Astrocyte (in vitro differentiated cells and primary cell): ENCODE data around the gene GET4. TPM values are rescaled to one million over a fixed set of nuclear protein-coding genes. Genes with fewer than 3 reads are reported as not detected.

ENCODE experiments used
- DNase-seq: peaks from one replicate; pipeline ENCODE4 v3.0.0-alpha.2; 2010; ENCODE audit warnings: low read depth
- FAIRE-seq: peaks from 2 replicates; lab custom pipeline; 2011; peaks lifted over from hg19 to GRCh38; lab: Jason Lieb, UNC
- H2AFZ ChIP-seq: 2 replicates; pipeline ENCODE4 v1.6.0; 2012; ENCODE audit warnings: low read depth, low read length, inconsistent platforms
- H3K27ac ChIP-seq: 2 replicates; pipeline ENCODE4 v1.5.1; 2011; ENCODE audit warnings: low read depth, low read length, inconsistent platforms
- H3K27me3 ChIP-seq: 2 replicates; pipeline ENCODE4 v1.6.0; 2011; ENCODE audit warnings: low read length, inconsistent platforms; ENCODE audit not compliant: insufficient read depth
- H3K36me3 ChIP-seq: 2 replicates; pipeline ENCODE4 v1.5.1; 2011; ENCODE audit warnings: low read length, inconsistent platforms; ENCODE audit not compliant: insufficient read depth
- H3K4me1 ChIP-seq: 2 replicates; pipeline ENCODE4 v1.5.1; 2011; ENCODE audit warnings: low read length, inconsistent platforms; ENCODE audit not compliant: insufficient read depth
- H3K4me2 ChIP-seq: 2 replicates; pipeline ENCODE4 v1.6.0; 2012; ENCODE audit warnings: low read length, inconsistent platforms
- H3K4me3 ChIP-seq: 2 replicates; pipeline ENCODE4 v1.5.1; 2011; ENCODE audit warnings: low read depth, mild to moderate bottlenecking, low read length, inconsistent platforms; ENCODE audit not compliant: insufficient read depth
- H3K79me2 ChIP-seq: 2 replicates; pipeline ENCODE4 v1.6.0; 2012; ENCODE audit warnings: mild to moderate bottlenecking, low read length, inconsistent platforms; ENCODE audit not compliant: insufficient read depth
- H3K9ac ChIP-seq: 2 replicates; pipeline ENCODE4 v1.6.0; 2012; ENCODE audit warnings: mild to moderate bottlenecking, low read length, inconsistent platforms
- H3K9me3 ChIP-seq: 2 replicates; pipeline ENCODE4 v1.5.1; 2012; ENCODE audit warnings: low read depth, mild to moderate bottlenecking, low read length, inconsistent platforms; ENCODE audit not compliant: insufficient read depth
- H4K20me1 ChIP-seq: 2 replicates; pipeline ENCODE4 v1.6.0; 2012; ENCODE audit warnings: low read length, inconsistent platforms; ENCODE audit not compliant: insufficient read depth
- H3K27ac Mint-ChIP-seq: one replicate; pipeline ENCODE4 v1.8.0; 2021; ENCODE audit warnings: mild to moderate bottlenecking, mixed read lengths; ENCODE audit not compliant: unreplicated experiment
- H3K27me3 Mint-ChIP-seq: one replicate; pipeline ENCODE4 v1.8.0; 2021; ENCODE audit warnings: low read depth, mixed read lengths; ENCODE audit not compliant: unreplicated experiment
- H3K36me3 Mint-ChIP-seq: one replicate; pipeline ENCODE4 v1.8.0; 2021; ENCODE audit warnings: low read depth, mixed read lengths; ENCODE audit not compliant: unreplicated experiment
- H3K4me1 Mint-ChIP-seq: one replicate; pipeline ENCODE4 v1.8.0; 2021; ENCODE audit warnings: low read depth, mixed read lengths; ENCODE audit not compliant: unreplicated experiment
- H3K4me3 Mint-ChIP-seq: one replicate; pipeline ENCODE4 v1.8.0; 2021; ENCODE audit warnings: mild to moderate bottlenecking, moderate library complexity, mixed read lengths; ENCODE audit not compliant: unreplicated experiment
- H3K9me3 Mint-ChIP-seq: one replicate; pipeline ENCODE4 v1.8.0; 2021; ENCODE audit warnings: mild to moderate bottlenecking, mixed read lengths; ENCODE audit not compliant: unreplicated experiment
- EZH2 ChIP-seq: IDR thresholded peaks from 2 replicates; pipeline ENCODE4 v1.6.1; 2012; ENCODE audit warnings: mild to moderate bottlenecking, low read length, inconsistent platforms; ENCODE audit not compliant: insufficient read depth
- total RNA-seq: library from RNA; stranded (reverse); gene quantifications from 2 replicates; pipeline ENCODE4 v1.2.1, GENCODE V29; 2021
- TF ChIP-seq, protein P1 (sequence below): IDR thresholded peaks from 2 replicates; pipeline ENCODE4 v1.5.1; 2011; ENCODE audit warnings: low read depth, mild to moderate bottlenecking, inconsistent platforms, low read length, moderate library complexity; ENCODE audit not compliant: insufficient read depth

GET4 gene
- total RNA-seq, 1 donor from 2014 or later: 43.0 TPM

- Histone ChIP-seq H3K79me2 (no peaks in the 10 kb centered on the region), H4K20me1 (no peaks in the 10 kb centered on the region), H3K36me3 (no peaks in the 10 kb centered on the region), H3K4me3 (no peak overlapping the region), H3K4me2 (no peak overlapping the region), H3K27ac (no peak overlapping the region), H2AFZ (no peak overlapping the region), H3K9ac (no peak overlapping the region), H3K9me3 (no peaks in the 10 kb centered on the region), H3K4me1 (peaks cover 20% of the 10 kb centered on the region), H3K27me3 (peaks cover 4% of the 10 kb centered on the region)
- H3K27me3 Mint-ChIP-seq: peaks cover 18% of the 10 kb centered on the region
- H3K4me3 Mint-ChIP-seq: no peak overlapping the region
- no peak overlapping the region for H3K27ac Mint-ChIP-seq
- no peak for TF ChIP-seq EZH2
- TF ChIP-seq, protein P1, sequence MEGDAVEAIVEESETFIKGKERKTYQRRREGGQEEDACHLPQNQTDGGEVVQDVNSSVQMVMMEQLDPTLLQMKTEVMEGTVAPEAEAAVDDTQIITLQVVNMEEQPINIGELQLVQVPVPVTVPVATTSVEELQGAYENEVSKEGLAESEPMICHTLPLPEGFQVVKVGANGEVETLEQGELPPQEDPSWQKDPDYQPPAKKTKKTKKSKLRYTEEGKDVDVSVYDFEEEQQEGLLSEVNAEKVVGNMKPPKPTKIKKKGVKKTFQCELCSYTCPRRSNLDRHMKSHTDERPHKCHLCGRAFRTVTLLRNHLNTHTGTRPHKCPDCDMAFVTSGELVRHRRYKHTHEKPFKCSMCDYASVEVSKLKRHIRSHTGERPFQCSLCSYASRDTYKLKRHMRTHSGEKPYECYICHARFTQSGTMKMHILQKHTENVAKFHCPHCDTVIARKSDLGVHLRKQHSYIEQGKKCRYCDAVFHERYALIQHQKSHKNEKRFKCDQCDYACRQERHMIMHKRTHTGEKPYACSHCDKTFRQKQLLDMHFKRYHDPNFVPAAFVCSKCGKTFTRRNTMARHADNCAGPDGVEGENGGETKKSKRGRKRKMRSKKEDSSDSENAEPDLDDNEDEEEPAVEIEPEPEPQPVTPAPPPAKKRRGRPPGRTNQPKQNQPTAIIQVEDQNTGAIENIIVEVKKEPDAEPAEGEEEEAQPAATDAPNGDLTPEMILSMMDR: no peak
- no peak for DNase-seq
- H3K36me3 Mint-ChIP-seq: no peaks in the 10 kb centered on the region
- peaks cover 13% of the 10 kb centered on the region for H3K4me1 Mint-ChIP-seq
- FAIRE-seq: no peak
- H3K9me3 Mint-ChIP-seq: peaks cover 1% of the 10 kb centered on the region
These were observed 43.6 kb downstream of the GET4 start for GRCh38 chr7:919924-920341.

DNA sequence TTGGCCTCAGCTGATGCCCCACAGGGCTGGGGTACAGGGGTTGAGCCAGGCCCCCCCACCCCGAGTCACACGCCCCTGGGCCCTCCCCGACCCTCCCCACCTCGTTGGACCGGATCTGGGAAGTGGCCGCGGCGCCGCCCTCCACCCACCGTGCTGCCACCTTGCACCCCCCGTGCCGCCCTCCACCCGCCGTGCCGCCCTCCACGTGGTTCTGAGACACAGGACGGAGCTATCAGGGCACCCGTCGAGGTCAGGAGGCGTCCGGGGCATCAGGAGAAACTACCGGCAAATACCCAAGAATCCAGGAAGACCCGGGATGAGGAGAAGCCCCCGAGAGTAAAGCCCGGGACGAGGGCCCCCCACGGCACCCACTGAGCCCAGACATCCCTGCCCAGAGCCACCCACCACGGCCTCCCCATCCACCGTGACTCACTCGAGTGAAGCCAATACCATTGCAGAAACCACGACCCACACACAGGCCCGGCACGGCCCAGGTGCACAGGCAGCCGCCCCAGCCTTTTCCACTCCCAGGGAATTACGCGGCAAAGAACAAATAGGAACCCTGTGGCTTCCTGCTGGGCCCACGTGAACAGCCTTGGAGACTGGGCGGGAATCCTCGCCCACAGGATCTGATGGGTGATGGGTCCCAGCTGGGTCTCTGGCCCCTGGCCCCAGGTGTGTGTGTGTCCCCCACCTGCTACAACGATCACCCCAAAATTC lies 44.2 kb downstream of the GET4 start:
- no peak overlapping the region for H3K4me2 ChIP-seq
- peaks cover 13% of the 10 kb centered on the region for H3K4me1 Mint-ChIP-seq
- no peaks in the 10 kb centered on the region for H3K36me3 Mint-ChIP-seq
- H4K20me1 ChIP-seq: no peaks in the 10 kb centered on the region
- no peak overlapping the region for H3K27ac ChIP-seq
- TF ChIP-seq, protein P1: no peak
- TF ChIP-seq EZH2: no peak
- no peak for FAIRE-seq
- H3K4me3 Mint-ChIP-seq: peak overlapping the region; percentile 50
- no peak overlapping the region for H3K4me3 ChIP-seq
- H3K9me3 ChIP-seq: no peaks in the 10 kb centered on the region
- no peaks in the 10 kb centered on the region for H3K9me3 Mint-ChIP-seq
- H3K36me3 ChIP-seq: no peaks in the 10 kb centered on the region
- peaks cover 21% of the 10 kb centered on the region for H3K4me1 ChIP-seq
- peaks cover 14% of the 10 kb centered on the region for H3K27me3 Mint-ChIP-seq
- no peaks in the 10 kb centered on the region for H3K79me2 ChIP-seq
- H2AFZ ChIP-seq: no peak overlapping the region
- H3K27me3 ChIP-seq: peaks cover 4% of the 10 kb centered on the region
- H3K27ac Mint-ChIP-seq: peak overlapping the region; percentile 34
- H3K9ac ChIP-seq: no peak overlapping the region
- DNase-seq: no peak

GRCh38 chr7:921071-921461 lies 44.7 kb downstream of the GET4 start:
- H3K9me3 Mint-ChIP-seq: no peaks in the 10 kb centered on the region
- H3K27ac Mint-ChIP-seq: peak overlapping the region; percentile 34
- no peaks in the 10 kb centered on the region for H4K20me1 ChIP-seq
- no peaks in the 10 kb centered on the region for H3K9me3 ChIP-seq
- no peak for TF ChIP-seq EZH2
- TF ChIP-seq, protein P1: no peak
- peak overlapping the region; percentile 50 for H3K4me3 Mint-ChIP-seq
- H3K4me3 ChIP-seq: no peak overlapping the region
- no peak overlapping the region for H3K4me2 ChIP-seq
- no peak overlapping the region for H3K27ac ChIP-seq
- no peak overlapping the region for H3K9ac ChIP-seq
- FAIRE-seq (no peak), DNase-seq (no peak)
- no peaks in the 10 kb centered on the region for H3K36me3 ChIP-seq
- peaks cover 2% of the 10 kb centered on the region for H3K27me3 ChIP-seq
- H2AFZ ChIP-seq: no peak overlapping the region
- peaks cover 10% of the 10 kb centered on the region for H3K4me1 Mint-ChIP-seq
- peaks cover 8% of the 10 kb centered on the region for H3K27me3 Mint-ChIP-seq
- no peaks in the 10 kb centered on the region for H3K79me2 ChIP-seq
- H3K4me1 ChIP-seq: peaks cover 21% of the 10 kb centered on the region
- H3K36me3 Mint-ChIP-seq: no peaks in the 10 kb centered on the region
